ENCODE measurements around the gene BRD1.

Gene BRD1

GRCh38 chr22:49727881-49728569, 99.6 kb downstream of the BRD1 start:
- H3K4me3 Mint-ChIP-seq, result no peak overlapping the region
- peaks cover 18% of the 10 kb centered on the region for H3K4me1 Mint-ChIP-seq (ENCODE audit: low read depth)
- no peaks in the 10 kb centered on the region for H3K36me3 Mint-ChIP-seq (ENCODE audit: low read depth)
- H3K27ac Mint-ChIP-seq, result no peak overlapping the region
- peaks cover 63% of the 10 kb centered on the region for H3K27me3 Mint-ChIP-seq
- no peak for DNase-seq
- H3K9me3 Mint-ChIP-seq, result no peaks in the 10 kb centered on the region

DNA sequence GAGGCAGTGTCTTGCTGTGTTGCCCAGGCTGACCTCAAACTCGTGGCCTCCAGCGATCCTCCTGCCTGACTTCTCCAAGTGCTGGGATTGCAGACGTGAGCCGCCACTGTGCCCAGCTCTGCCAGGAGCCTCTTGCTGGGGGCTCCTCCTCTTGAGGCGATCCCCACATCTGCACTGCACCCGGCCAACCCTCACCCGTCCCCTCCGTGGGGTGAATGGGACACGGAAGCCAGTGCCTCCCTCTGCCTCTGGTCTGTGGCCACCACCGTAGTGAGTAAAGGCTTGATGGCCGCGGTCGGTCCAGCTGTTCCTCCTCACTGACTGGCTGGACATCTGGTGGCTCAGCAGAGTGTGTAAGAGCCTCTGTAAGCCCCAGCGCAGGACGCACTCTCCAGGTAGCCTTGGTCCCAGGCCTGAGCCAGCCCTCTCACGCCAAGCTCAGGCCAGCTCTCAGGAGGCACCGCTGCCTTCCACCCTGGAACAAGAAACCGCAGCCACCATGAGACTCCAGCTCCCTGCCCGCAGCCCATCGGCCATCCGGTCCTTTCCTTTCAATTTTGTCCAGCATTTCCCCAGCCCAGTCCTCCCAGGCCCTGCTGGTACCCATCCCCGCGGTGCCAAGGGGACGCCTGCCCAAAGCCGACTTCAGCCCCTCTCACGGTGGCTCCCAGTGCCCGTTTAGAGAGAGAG, 100.3 kb downstream of the BRD1 start:
- Mint-ChIP-seq H3K27me3 (peaks cover 62% of the 10 kb centered on the region), H3K4me1 (ENCODE audit: low read depth) (peaks cover 18% of the 10 kb centered on the region), H3K27ac (no peak overlapping the region)

DNA sequence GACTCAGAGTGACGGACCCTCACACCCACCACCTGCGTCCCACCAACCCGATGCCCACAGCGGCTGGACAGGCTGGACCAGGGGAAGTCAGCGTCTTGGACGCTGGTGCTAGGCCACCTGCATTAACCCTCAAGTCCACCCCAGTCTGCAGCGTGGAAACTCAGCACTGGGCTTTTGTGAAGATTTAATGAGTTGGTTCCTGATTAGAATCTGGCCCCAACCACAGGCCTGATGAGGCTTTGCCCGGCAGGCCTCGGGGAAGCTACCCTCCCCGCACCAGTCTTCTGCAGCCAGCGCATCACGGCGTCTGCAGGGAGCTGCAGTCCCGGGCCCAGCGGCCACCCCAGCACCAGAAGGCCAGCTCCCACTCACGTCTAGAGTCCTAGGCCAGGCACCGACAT, 101.0 kb downstream of the BRD1 start:
- Mint-ChIP-seq H3K4me1 (ENCODE audit: low read depth) (peaks cover 18% of the 10 kb centered on the region), H3K27ac (no peak overlapping the region), H3K36me3 (ENCODE audit: low read depth) (no peaks in the 10 kb centered on the region), H3K9me3 (no peaks in the 10 kb centered on the region), H3K27me3 (peaks cover 56% of the 10 kb centered on the region), H3K4me3 (no peak overlapping the region)
- no peak for DNase-seq

More for the DNA sequence above, 100.3 kb downstream of the BRD1 start:
- Mint-ChIP-seq H3K36me3 (ENCODE audit: low read depth) (no peaks in the 10 kb centered on the region), H3K9me3 (no peaks in the 10 kb centered on the region), H3K4me3 (no peak overlapping the region)
- no peak for DNase-seq

GRCh38 chr22:49726022-49726681, 101.5 kb downstream of the BRD1 start:
- H3K9me3 Mint-ChIP-seq, result no peaks in the 10 kb centered on the region
- peaks cover 51% of the 10 kb centered on the region for H3K27me3 Mint-ChIP-seq
- H3K4me3 Mint-ChIP-seq, result no peak overlapping the region
- no peaks in the 10 kb centered on the region for H3K36me3 Mint-ChIP-seq (ENCODE audit: low read depth)
- no peak overlapping the region for H3K27ac Mint-ChIP-seq
- H3K4me1 Mint-ChIP-seq (ENCODE audit: low read depth), result peaks cover 18% of the 10 kb centered on the region
- no peak for DNase-seq

- Mint-ChIP-seq H3K36me3 (ENCODE audit: low read depth) (no peaks in the 10 kb centered on the region), H3K9me3 (no peaks in the 10 kb centered on the region), H3K4me1 (ENCODE audit: low read depth) (peaks cover 18% of the 10 kb centered on the region), H3K27ac (no peak overlapping the region), H3K27me3 (peaks cover 44% of the 10 kb centered on the region), H3K4me3 (no peak overlapping the region)
- DNase-seq, result no peak
These were observed 102.2 kb downstream of the BRD1 start for GRCh38 chr22:49725516-49725915.

GRCh38 chr22:49724893-49725489, 102.7 kb downstream of the BRD1 start:
- H3K27me3 Mint-ChIP-seq, result peaks cover 40% of the 10 kb centered on the region
- H3K4me3 Mint-ChIP-seq, result peak overlapping the region; percentile 48
- H3K4me1 Mint-ChIP-seq (ENCODE audit: low read depth), result peaks cover 18% of the 10 kb centered on the region
- DNase-seq, result peak; percentile 86
- H3K27ac Mint-ChIP-seq, result no peak overlapping the region
- no peaks in the 10 kb centered on the region for H3K36me3 Mint-ChIP-seq (ENCODE audit: low read depth)
- no peaks in the 10 kb centered on the region for H3K9me3 Mint-ChIP-seq

DNA sequence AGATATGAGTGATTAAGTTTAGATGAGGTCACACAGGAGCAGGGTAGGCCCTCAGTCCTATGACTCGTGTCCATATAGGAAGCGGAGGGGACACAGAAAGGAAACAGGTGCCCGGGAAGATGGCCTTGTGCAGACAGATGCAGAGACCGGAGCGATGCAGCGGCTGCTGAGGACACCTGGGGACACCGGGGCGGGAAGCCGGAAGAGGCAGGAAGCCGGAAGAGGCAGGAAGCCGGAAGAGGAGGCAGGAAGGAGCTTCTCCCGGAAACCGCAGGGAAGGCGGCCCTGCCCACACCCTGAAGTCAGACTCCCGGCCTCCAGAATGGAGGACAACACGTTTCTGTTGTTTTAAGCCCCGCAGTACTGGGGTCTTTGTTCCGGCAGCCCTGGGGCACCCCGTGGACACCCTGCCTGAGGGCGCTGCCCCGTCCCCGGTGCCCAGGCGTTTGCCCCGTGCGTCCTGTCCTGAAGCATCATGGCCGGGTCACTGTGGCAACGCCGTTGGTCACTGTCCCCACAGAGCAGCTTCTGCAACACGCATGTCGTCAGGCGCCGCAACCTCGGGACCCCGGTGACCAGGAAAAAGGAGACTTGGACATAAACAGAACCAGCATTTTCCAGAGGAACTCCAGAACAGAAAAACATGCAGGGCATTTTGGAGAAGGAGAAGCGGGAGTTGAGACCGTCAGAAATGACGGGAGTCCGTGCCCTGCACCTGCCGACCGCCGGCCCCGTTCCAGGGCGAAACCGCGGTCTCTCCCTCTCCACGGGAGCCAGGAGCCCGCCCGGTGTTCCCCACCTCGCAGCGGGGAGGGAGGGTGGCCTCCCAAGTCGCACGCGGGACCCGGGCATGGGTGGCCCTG, 103.4 kb downstream of the BRD1 start:
- Mint-ChIP-seq H3K4me1 (ENCODE audit: low read depth) (peaks cover 18% of the 10 kb centered on the region), H3K4me3 (peak overlapping the region; percentile 75), H3K27ac (peak overlapping the region; percentile 85), H3K9me3 (no peaks in the 10 kb centered on the region), H3K27me3 (peaks cover 35% of the 10 kb centered on the region), H3K36me3 (ENCODE audit: low read depth) (no peaks in the 10 kb centered on the region)
- DNase-seq, result peak; percentile 56

GRCh38 chr22:49723478-49724029, 104.1 kb downstream of the BRD1 start:
- Mint-ChIP-seq H3K4me3 (peak overlapping the region; percentile 75), H3K9me3 (no peaks in the 10 kb centered on the region), H3K27ac (peak overlapping the region; percentile 85), H3K27me3 (peaks cover 30% of the 10 kb centered on the region), H3K36me3 (ENCODE audit: low read depth) (no peaks in the 10 kb centered on the region), H3K4me1 (ENCODE audit: low read depth) (peaks cover 18% of the 10 kb centered on the region)
- DNase-seq, result no peak
